HG03045 (cell line): Measurements from ENCODE around the gene SLITRK2.

Experiments
- ATAC-seq: cut with Tn5 transposase; IDR thresholded peaks from one replicate; pipeline ENCODE4 v1.9.1; 2021; ENCODE audit warnings: mild to moderate bottlenecking, moderate library complexity; ENCODE audit not compliant: unreplicated experiment

SLITRK2 gene

DNA sequence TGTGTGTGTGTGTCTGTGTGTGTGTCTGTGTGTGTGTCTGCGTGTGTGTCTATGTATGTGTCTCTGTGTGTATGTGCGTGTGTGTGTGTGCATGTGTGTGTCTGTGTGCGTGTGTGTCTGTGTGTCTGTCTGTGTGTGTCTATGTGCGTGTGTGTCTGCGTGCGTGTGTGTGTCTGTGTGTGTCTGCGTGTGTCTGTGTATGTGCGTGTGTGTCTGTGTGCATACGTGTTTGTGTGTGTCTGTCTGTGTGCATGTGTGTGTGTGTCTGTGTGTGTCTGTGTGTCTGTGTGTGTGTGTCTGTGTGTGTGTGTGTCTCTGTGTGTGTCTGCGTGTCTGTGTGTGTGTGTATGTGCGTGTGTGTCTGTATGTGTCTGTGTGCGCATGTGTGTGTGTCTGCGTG, 35.6 kb downstream of the SLITRK2 start:
- ATAC-seq = no peak

GRCh38 chrX:145856181-145856580, 38.6 kb downstream of the SLITRK2 start:
- no peak for ATAC-seq

- no peak for ATAC-seq
These were observed 44.2 kb downstream of the SLITRK2 start for GRCh38 chrX:145861818-145862217.

DNA sequence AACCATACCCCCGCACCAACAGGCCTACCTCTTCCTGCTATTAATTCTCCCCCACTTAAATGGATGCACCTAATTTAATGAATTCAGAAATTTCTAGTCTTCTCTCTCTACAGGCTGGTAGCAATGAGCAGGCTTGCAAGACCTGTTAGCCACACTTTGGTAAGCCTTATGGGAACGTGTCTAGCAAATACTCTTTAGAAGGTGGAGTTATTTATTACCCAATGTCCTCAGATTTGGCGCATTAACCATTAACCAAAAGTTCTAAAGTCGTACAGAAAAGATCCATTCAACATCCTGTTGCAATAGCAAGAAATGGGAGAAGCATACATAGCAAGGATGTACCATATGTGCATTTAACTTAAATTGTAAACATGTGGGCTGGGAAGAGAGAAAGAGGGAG, 47.5 kb downstream of the SLITRK2 start:
- no peak for ATAC-seq
